CD14-positive monocyte (primary cell): ENCODE results near the gene STK32C. TPM values are rescaled to one million over a fixed set of nuclear protein-coding genes. Genes with fewer than 3 reads are reported as not detected.

ENCODE experiments used
- DNase-seq, 3 donors: peaks; one replicate each; pipeline ENCODE4 v3.0.0-alpha.2; 2011 to 2022
- H2AFZ ChIP-seq: 2 replicates; pipeline ENCODE4 v1.6.0; 2012; ENCODE audit warnings: mild to moderate bottlenecking, low read depth, low read length, inconsistent platforms; ENCODE audit not compliant: insufficient read depth, poor library complexity, severe bottlenecking
- H3K27ac ChIP-seq, 2 donors: 1 replicate in 1 of 2; 2 replicates in 1 of 2; pipeline ENCODE4 v1.5.1; 2012 to 2013; ENCODE audit warnings: low read length in 2 of 2, control low read depth in 1 of 2, inconsistent platforms in 1 of 2, low read depth in 1 of 2, mild to moderate bottlenecking in 1 of 2
- H3K27me3 ChIP-seq, 2 donors: one replicate each; pipeline versions ENCODE4 v1.6.0 to v1.6.1; 2011 to 2013; ENCODE audit warnings: low read length in 2 of 2; ENCODE audit not compliant: control insufficient read depth in 2 of 2, insufficient read depth in 2 of 2
- H3K36me3 ChIP-seq, 2 donors: replicated peaks in 1 of 2; 1 replicate in 1 of 2; 2 replicates in 1 of 2; pipeline versions ENCODE4 v1.5.1 to v1.6.1; 2012 to 2013; ENCODE audit warnings: low read length in 2 of 2, control low read depth in 1 of 2, inconsistent platforms in 1 of 2, mild to moderate bottlenecking in 1 of 2; ENCODE audit not compliant: insufficient read depth in 2 of 2, control insufficient read depth in 1 of 2
- H3K4me1 ChIP-seq, 2 donors: 1 replicate in 1 of 2; 2 replicates in 1 of 2; pipeline versions ENCODE4 v1.5.1 to v1.6.1; 2012 to 2013; ENCODE audit warnings: low read length in 2 of 2, control low read depth in 1 of 2, inconsistent platforms in 1 of 2, mild to moderate bottlenecking in 1 of 2, moderate library complexity in 1 of 2; ENCODE audit not compliant: insufficient read depth in 2 of 2, control insufficient read depth in 1 of 2
- H3K4me2 ChIP-seq: replicated peaks from 2 replicates; pipeline ENCODE3; 2012; ENCODE audit warnings: low read length, moderate library complexity, mild to moderate bottlenecking; ENCODE audit not compliant: poor library complexity, severe bottlenecking; ENCODE audit errors: extremely low read depth
- H3K4me3 ChIP-seq, 3 experiments: fragments of 200-600 bp in 1 of 3; sonication (generic) in 1 of 3; replicated peaks in 1 of 3; 1 replicate in 2 of 3; 2 replicates in 1 of 3; pipeline ENCODE4 v1.5.1; 2011 to 2013; ENCODE audit warnings: low read length in 3 of 3, mild to moderate bottlenecking in 3 of 3, control low read depth in 2 of 3, low read depth in 2 of 3, inconsistent platforms in 1 of 3, moderate library complexity in 1 of 3
- H3K79me2 ChIP-seq: 2 replicates; pipeline ENCODE4 v1.6.0; 2012; ENCODE audit warnings: mild to moderate bottlenecking, control low read depth, inconsistent platforms, low read length, moderate library complexity; ENCODE audit not compliant: insufficient read depth
- H3K9ac ChIP-seq: 2 replicates; pipeline ENCODE4 v1.6.0; 2017; ENCODE audit warnings: low read length, mild to moderate bottlenecking; ENCODE audit not compliant: insufficient read depth, poor library complexity, severe bottlenecking
- H3K9me3 ChIP-seq, 2 donors: replicated peaks in 1 of 2; 1 replicate in 1 of 2; 2 replicates in 1 of 2; pipeline versions ENCODE4 v1.5.1 to v1.6.1; 2012 to 2013; ENCODE audit warnings: low read length in 2 of 2, control low read depth in 1 of 2; ENCODE audit not compliant: control insufficient read depth in 1 of 2, insufficient read depth in 1 of 2
- H4K20me1 ChIP-seq: 2 replicates; pipeline ENCODE4 v1.6.0; 2012; ENCODE audit warnings: mild to moderate bottlenecking, low read length, control low read depth, moderate library complexity; ENCODE audit not compliant: insufficient read depth
- H3K27ac Mint-ChIP-seq, 7 donors: one replicate each; pipeline ENCODE4 v1.8.0; 2020; ENCODE audit warnings: mild to moderate bottlenecking in 7 of 7, mixed read lengths in 7 of 7, moderate library complexity in 6 of 7, inconsistent platforms in 2 of 7
- H3K27me3 Mint-ChIP-seq, 3 donors: one replicate each; pipeline ENCODE4 v1.8.0; 2021 to 2022; ENCODE audit warnings: low read depth in 3 of 3, mild to moderate bottlenecking in 3 of 3, mixed read lengths in 3 of 3, moderate library complexity in 3 of 3, inconsistent platforms in 1 of 3
- H3K36me3 Mint-ChIP-seq, 2 donors: one replicate each; pipeline ENCODE4 v1.8.0; 2020; ENCODE audit warnings: mixed read lengths in 2 of 2, inconsistent platforms in 1 of 2, mild to moderate bottlenecking in 1 of 2
- H3K4me1 Mint-ChIP-seq: one replicate; pipeline ENCODE4 v1.8.0; 2020; ENCODE audit warnings: mild to moderate bottlenecking, mixed read lengths
- H3K4me3 Mint-ChIP-seq, 2 donors: one replicate each; pipeline ENCODE4 v1.8.0; 2020; ENCODE audit warnings: mild to moderate bottlenecking in 2 of 2, mixed read lengths in 2 of 2, moderate library complexity in 1 of 2
- H3K9me3 Mint-ChIP-seq, 7 donors: one replicate each; pipeline ENCODE4 v1.8.0; 2020 to 2022; ENCODE audit warnings: mixed read lengths in 7 of 7, mild to moderate bottlenecking in 6 of 7, moderate library complexity in 6 of 7, inconsistent platforms in 2 of 7
- WGBS: methylation state at CpG from one replicate; pipeline ENCODE4 v1.1.5; 2013; ENCODE audit warnings: missing lambda C conversion rate; ENCODE audit not compliant: insufficient coverage; 5-methylcytosine and 5-hydroxymethylcytosine counted together
- intact Hi-C, 2 donors: fragments of 100-400 bp; cut with micrococcal nuclease; formaldehyde crosslinking; loops; one replicate each; pipeline versions ENCODE4 v1.15.0 to v1.15.1; 2023
- polyA plus RNA-seq, 3 donors: library from polyadenylated mRNA; depleted of rRNA in 1 of 3; unstranded in 2 of 3; stranded (reverse) in 1 of 3; fragments of 300-500 nt in 2 of 3; fragments of >200 nt in 1 of 3; fragmentation: Illumina TruSeq in 2 of 3; gene quantifications; 1 replicate in 2 of 3; 2 replicates in 1 of 3; pipeline ENCODE4 v1.2.3, GENCODE V29; 2012 to 2021
- TF ChIP-seq, protein P1 (sequence below): fragments of 200-600 bp; IDR thresholded peaks from one replicate; pipeline ENCODE4 v1.8.0; 2022; ENCODE audit warnings: antibody characterized with exemption, mild to moderate bottlenecking

Gene STK32C
- polyA plus RNA-seq, 3 donors, result 13.6 to 22.8 (median 18.4) TPM

DNA sequence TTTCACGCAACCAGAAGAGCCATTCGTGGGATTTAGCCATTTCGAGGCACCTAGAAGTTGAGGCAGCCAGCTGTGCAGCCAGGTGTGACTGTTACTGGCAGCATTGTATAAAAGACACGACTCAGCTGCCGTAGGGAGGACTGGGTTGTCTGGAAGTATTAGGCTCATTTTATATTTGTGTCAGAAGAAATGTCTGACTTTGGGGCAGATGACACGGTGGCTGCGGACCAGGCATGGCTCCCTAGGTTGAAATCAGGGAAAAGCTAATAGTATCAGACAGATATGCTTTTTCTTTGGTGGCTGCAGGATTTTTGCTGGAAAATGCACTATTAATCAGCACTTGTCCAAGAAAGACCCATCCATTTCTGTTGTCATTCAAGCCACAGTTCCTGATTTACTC lies 125.2 kb downstream of the STK32C start:
- H3K36me3 Mint-ChIP-seq, result peaks cover 0 to 3% of the 10 kb centered on the region in 2 donors
- H4K20me1 ChIP-seq, result no peaks in the 10 kb centered on the region
- H3K9ac ChIP-seq, result no peak overlapping the region
- H3K36me3 ChIP-seq, result no peaks in the 10 kb centered on the region
- intact Hi-C loops, result no loop called here
- TF ChIP-seq, protein P1, sequence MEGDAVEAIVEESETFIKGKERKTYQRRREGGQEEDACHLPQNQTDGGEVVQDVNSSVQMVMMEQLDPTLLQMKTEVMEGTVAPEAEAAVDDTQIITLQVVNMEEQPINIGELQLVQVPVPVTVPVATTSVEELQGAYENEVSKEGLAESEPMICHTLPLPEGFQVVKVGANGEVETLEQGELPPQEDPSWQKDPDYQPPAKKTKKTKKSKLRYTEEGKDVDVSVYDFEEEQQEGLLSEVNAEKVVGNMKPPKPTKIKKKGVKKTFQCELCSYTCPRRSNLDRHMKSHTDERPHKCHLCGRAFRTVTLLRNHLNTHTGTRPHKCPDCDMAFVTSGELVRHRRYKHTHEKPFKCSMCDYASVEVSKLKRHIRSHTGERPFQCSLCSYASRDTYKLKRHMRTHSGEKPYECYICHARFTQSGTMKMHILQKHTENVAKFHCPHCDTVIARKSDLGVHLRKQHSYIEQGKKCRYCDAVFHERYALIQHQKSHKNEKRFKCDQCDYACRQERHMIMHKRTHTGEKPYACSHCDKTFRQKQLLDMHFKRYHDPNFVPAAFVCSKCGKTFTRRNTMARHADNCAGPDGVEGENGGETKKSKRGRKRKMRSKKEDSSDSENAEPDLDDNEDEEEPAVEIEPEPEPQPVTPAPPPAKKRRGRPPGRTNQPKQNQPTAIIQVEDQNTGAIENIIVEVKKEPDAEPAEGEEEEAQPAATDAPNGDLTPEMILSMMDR, result no peak
- 83% methylated on average over 3 of the region's 7 CpGs for WGBS
- peaks cover 7 to 15% of the 10 kb centered on the region in 2 donors for H3K4me1 ChIP-seq
- no peak overlapping the region for H3K27ac Mint-ChIP-seq
- H3K4me2 ChIP-seq, result no peak overlapping the region
- no peak overlapping the region for H2AFZ ChIP-seq
- DNase-seq, result no peak
- H3K9me3 Mint-ChIP-seq, result peaks cover 0 to 11% (median 0%) of the 10 kb centered on the region in 7 donors
- H3K79me2 ChIP-seq, result no peaks in the 10 kb centered on the region
- H3K27ac ChIP-seq, result no peak overlapping the region
- peaks cover 37 to 54% (median 49%) of the 10 kb centered on the region in 3 donors for H3K27me3 Mint-ChIP-seq
- peaks cover 3 to 7% of the 10 kb centered on the region in 2 donors for H3K9me3 ChIP-seq
- peaks cover 24 to 33% of the 10 kb centered on the region in 2 donors for H3K27me3 ChIP-seq
- H3K4me3 ChIP-seq, result no peak overlapping the region
- H3K4me1 Mint-ChIP-seq, result no peaks in the 10 kb centered on the region
- H3K4me3 Mint-ChIP-seq, result no peak overlapping the region

DNA sequence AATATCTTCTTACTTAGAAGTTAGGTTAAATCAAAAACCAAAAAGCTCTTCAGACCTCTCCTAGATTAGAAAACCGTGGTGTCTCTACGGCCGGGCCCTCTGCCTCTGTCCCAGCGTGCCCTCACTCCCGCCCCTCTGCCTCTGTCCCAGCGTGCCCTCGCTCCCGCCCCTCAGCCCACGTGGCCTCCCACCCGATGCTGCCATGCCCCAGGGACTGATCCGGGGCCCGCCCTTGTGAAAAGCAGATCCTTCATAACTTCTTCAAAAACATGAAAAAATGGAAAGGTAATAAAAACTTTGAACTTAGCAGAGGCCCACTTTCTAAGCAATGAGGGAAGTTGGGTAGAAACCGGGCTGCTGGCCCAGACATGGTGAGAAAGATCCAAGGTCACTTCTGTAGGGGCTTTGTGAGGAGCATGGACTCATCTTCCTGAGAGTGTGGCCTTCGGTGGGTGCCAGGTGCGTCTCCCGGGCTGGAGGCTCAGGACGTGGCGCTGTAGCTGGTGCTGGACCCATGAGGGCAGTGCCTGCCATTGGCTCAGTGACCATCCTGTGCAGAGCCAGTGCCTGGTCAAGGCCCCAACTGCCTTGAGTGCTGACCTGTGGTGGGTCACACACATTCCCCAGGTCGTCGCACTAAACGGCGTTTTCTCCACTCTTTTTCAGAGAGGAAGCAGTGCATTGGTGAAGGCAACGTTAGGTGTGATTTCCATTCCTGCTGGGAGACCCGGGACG lies 125.9 kb downstream of the STK32C start:
- WGBS, result 87% methylated on average over 14 of the region's 25 CpGs
- Histone ChIP-seq H2AFZ (no peak overlapping the region), H3K79me2 (no peaks in the 10 kb centered on the region), H3K9ac (no peak overlapping the region), H4K20me1 (no peaks in the 10 kb centered on the region), H3K27me3 (peaks cover 21 to 34% of the 10 kb centered on the region in 2 donors), H3K4me1 (peaks cover 5 to 9% of the 10 kb centered on the region in 2 donors), H3K27ac (no peak overlapping the region), H3K4me2 (no peak overlapping the region), H3K4me3 (no peak overlapping the region), H3K36me3 (no peaks in the 10 kb centered on the region), H3K9me3 (peaks cover 3 to 7% of the 10 kb centered on the region in 2 donors)
- Mint-ChIP-seq H3K4me3 (no peak overlapping the region), H3K9me3 (peaks cover 0 to 12% (median 0%) of the 10 kb centered on the region in 7 donors), H3K36me3 (peaks cover 0 to 3% of the 10 kb centered on the region in 2 donors), H3K4me1 (no peaks in the 10 kb centered on the region), H3K27ac (no peak overlapping the region), H3K27me3 (peaks cover 40 to 58% (median 50%) of the 10 kb centered on the region in 3 donors)
- intact Hi-C loops, result no loop called here
- no peak for DNase-seq
- TF ChIP-seq, protein P1, result no peak
